Measurements from ENCODE around the gene ABHD16A. TPM values are rescaled to one million over a fixed set of nuclear protein-coding genes. Genes with fewer than 3 reads are reported as not detected.

The ABHD16A gene
- total RNA-seq, 1 donor from 2014 or later = 120 TPM

- Mint-ChIP-seq H3K27me3 (ENCODE audit: unreplicated experiment) (peaks cover 22% of the 10 kb centered on the region), H3K27ac (ENCODE audit: unreplicated experiment) (peak overlapping the region; percentile 96), H3K4me3 (ENCODE audit: unreplicated experiment) (peak overlapping the region; percentile 98), H3K9me3 (ENCODE audit: unreplicated experiment) (peaks cover 15% of the 10 kb centered on the region), H3K36me3 (ENCODE audit: unreplicated experiment) (peaks cover 14% of the 10 kb centered on the region), H3K4me1 (ENCODE audit: low read depth, unreplicated experiment) (peaks cover 10% of the 10 kb centered on the region)
- peak; percentile 95 for DNase-seq
- no peak for TF ChIP-seq CTCF (IDR thresholded peaks at IDR 0.05; ENCODE audit: partially characterized antibody, unreplicated experiment)
Measured at GRCh38 chr6:31729979-31730630, 27.0 kb upstream of the ABHD16A start.

- Mint-ChIP-seq H3K4me1 (ENCODE audit: low read depth, unreplicated experiment) (peaks cover 10% of the 10 kb centered on the region), H3K4me3 (ENCODE audit: unreplicated experiment) (peak overlapping the region; percentile 98), H3K27ac (ENCODE audit: unreplicated experiment) (peak overlapping the region; percentile 96), H3K27me3 (ENCODE audit: unreplicated experiment) (peaks cover 21% of the 10 kb centered on the region), H3K9me3 (ENCODE audit: unreplicated experiment) (peaks cover 13% of the 10 kb centered on the region), H3K36me3 (ENCODE audit: unreplicated experiment) (peaks cover 14% of the 10 kb centered on the region)
- TF ChIP-seq CTCF (IDR thresholded peaks at IDR 0.05; ENCODE audit: partially characterized antibody, unreplicated experiment) = peak; percentile 66
- DNase-seq = peak; percentile 90
Measured at GRCh38 chr6:31729515-31729978, 26.4 kb upstream of the ABHD16A start.

GRCh38 chr6:31728767-31729514, 25.8 kb upstream of the ABHD16A start, which contains the start of gene DDAH2:
TSS of gene DDAH2 (minus strand) at chr6:31729299. CDS start at chr6:31729161, 138 bp downstream.
- Mint-ChIP-seq H3K27ac (ENCODE audit: unreplicated experiment) (peak within 1 kb of the TSS; percentile 96), H3K4me3 (ENCODE audit: unreplicated experiment) (peak within 1 kb of the TSS; percentile 98), H3K9me3 (ENCODE audit: unreplicated experiment) (peaks cover 13% of the 10 kb centered on the region), H3K36me3 (ENCODE audit: unreplicated experiment) (peaks cover 14% of the 10 kb centered on the region), H3K4me1 (ENCODE audit: low read depth, unreplicated experiment) (peaks cover 8% of the 10 kb centered on the region), H3K27me3 (ENCODE audit: unreplicated experiment) (peaks cover 19% of the 10 kb centered on the region)
- TF ChIP-seq CTCF (IDR thresholded peaks at IDR 0.05; ENCODE audit: partially characterized antibody, unreplicated experiment) = no peak
- DNase-seq = no peak

- Mint-ChIP-seq H3K27ac (ENCODE audit: unreplicated experiment) (peak overlapping the region; percentile 28), H3K4me1 (ENCODE audit: low read depth, unreplicated experiment) (peaks cover 6% of the 10 kb centered on the region), H3K27me3 (ENCODE audit: unreplicated experiment) (peaks cover 17% of the 10 kb centered on the region), H3K9me3 (ENCODE audit: unreplicated experiment) (peaks cover 12% of the 10 kb centered on the region), H3K4me3 (ENCODE audit: unreplicated experiment) (peak overlapping the region; percentile 98), H3K36me3 (ENCODE audit: unreplicated experiment) (peaks cover 14% of the 10 kb centered on the region)
- no peak for DNase-seq
- TF ChIP-seq CTCF (IDR thresholded peaks at IDR 0.05; ENCODE audit: partially characterized antibody, unreplicated experiment) = no peak
Measured at GRCh38 chr6:31727717-31728671, 24.9 kb upstream of the ABHD16A start.

All from glutamatergic neuron (in vitro differentiated cells).